Gastrocnemius medialis (tissue), 4 donors: ENCODE data around the gene MAPK13.

Source experiments
- CTCF ChIP-seq, 5 experiments: fragments of 450-650 bp in 3 of 5; fragments of 200-600 bp in 2 of 5; sonication (generic) in 2 of 5; IDR thresholded peaks in 4 of 5; conservative IDR thresholded peaks in 1 of 5; 1 replicate in 4 of 5; 2 replicates in 1 of 5; pipeline ENCODE4 v1.5.1; 2016 to 2019; ENCODE audit warnings: antibody characterized with exemption in 5 of 5, mild to moderate bottlenecking in 3 of 5, moderate library complexity in 3 of 5
- POLR2A ChIP-seq, 2 donors: fragments of 450-650 bp; IDR thresholded peaks; one replicate each; pipeline ENCODE4 v1.6.1; 2017; ENCODE audit warnings: antibody characterized with exemption in 2 of 2, mild to moderate bottlenecking in 2 of 2, moderate library complexity in 2 of 2

- TF ChIP-seq POLR2A (IDR thresholded peaks at IDR 0.05) (no peak), CTCF (IDR thresholded peaks at IDR 0.05 in 4 of 5, conservative IDR thresholded peaks at IDR 0.05 in 1 of 5) (no peak)
Observed at GRCh38 chr6:36136551-36136950, 6.2 kb downstream of the MAPK13 start.
